IPS-18c (cell line): ENCODE results near the gene MRTO4.
"Not testable (repeated sequence)": the region's sequence is repeated elsewhere in the genome, so short reads cannot be mapped to it uniquely, and the experiment has no call there.

Experiments
- H3K4me3 ChIP-seq: 2 replicates; pipeline ENCODE4 v1.7.0; 2013; ENCODE audit warnings: low read depth, mild to moderate bottlenecking, low read length, moderate library complexity; ENCODE audit not compliant: insufficient read depth
- H3K9me3 ChIP-seq: one replicate; pipeline ENCODE4 v1.6.1; 2013; ENCODE audit warnings: mild to moderate bottlenecking, low read length, moderate library complexity; ENCODE audit not compliant: control insufficient read depth, insufficient read depth

Gene MRTO4

GRCh38 chr1:19288324-19289241 is 37.0 kb downstream of the MRTO4 start, which contains the start of gene AKR7A3:
Gene AKR7A3, minus strand, starts transcription at chr1:19288770. Its CDS starts 61 bp downstream, at chr1:19288709.
- not testable (repeated sequence) for H3K9me3 ChIP-seq
- peak within 1 kb of the TSS; percentile 40 for H3K4me3 ChIP-seq

DNA sequence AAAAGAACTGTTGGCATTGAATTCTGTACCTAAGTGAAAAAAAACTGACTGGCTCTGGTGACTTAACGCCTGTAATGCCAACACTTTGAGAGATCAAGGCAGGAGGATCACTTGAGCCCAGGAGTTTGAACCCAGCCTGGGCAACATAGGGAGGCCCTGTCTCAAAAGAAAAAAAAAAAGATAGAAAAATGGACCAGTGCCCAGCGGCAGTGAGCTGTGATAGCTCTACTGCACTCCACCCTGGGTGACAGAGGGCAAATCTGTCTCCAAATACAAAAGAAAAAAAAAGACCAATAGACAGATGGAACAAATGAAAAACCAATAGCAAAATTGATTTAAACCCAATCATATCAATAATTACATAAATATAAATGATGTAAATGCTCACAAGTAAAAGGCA is 37.6 kb downstream of the MRTO4 start:
- peaks cover under 1% of the 10 kb centered on the region for H3K9me3 ChIP-seq
- peak overlapping the region; percentile 40; the same call in 1 of the 2 replicates for H3K4me3 ChIP-seq

GRCh38 chr1:19294638-19295037 is 43.0 kb downstream of the MRTO4 start:
- H3K4me3 ChIP-seq: peak overlapping the region; percentile 31; the same call in 1 of the 2 replicates
- H3K9me3 ChIP-seq: peaks cover 7% of the 10 kb centered on the region

- no peak overlapping the region for H3K4me3 ChIP-seq
- no peaks in the 10 kb centered on the region for H3K9me3 ChIP-seq
Measured at GRCh38 chr1:19300211-19300610, 48.6 kb downstream of the MRTO4 start.

DNA sequence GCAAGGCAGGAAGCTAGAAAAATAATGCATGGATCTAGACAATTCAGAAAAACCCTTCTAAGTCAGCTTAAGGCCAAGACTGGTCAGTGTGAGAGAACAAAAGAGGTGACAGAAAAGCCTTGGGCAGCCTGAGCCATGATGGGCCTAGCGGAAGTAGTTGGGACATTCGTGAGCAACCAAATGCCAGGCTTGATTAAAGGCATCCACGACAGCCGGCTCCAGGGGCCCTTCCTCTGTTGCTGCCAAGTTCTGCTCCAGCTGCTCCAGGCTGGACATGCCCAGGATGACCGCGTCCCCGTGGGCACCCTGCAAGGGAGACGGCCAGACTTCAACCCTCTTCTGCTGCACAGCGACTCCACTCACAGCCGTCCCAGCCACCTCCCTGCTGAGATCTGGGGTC is 52.5 kb downstream of the MRTO4 start:
- H3K9me3 ChIP-seq, H3K4me3 ChIP-seq: not testable (repeated sequence)

GRCh38 chr1:19305880-19306279 is 54.3 kb downstream of the MRTO4 start:
- no peak overlapping the region for H3K4me3 ChIP-seq
- H3K9me3 ChIP-seq: no peaks in the 10 kb centered on the region

DNA sequence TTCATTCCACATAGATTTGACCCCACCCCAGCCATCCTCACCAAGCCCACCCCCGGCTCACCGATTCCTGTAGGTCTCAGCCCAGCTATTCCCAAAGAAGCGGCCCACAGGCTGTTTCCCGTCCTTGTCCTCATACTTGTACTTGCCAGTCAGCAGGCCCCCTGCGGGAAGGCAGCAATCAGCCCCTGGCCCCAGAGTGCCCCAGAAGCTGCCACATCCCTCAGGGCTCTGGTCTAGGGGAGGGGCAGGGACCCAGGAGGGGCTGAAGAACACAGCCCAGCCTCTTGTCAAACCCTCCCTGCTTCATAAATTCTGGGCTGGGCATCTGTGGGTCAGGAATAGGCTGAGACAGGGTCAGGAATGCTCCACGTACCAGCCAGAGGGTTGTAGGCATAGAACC is 55.3 kb downstream of the MRTO4 start:
- H3K9me3 ChIP-seq: no peaks in the 10 kb centered on the region
- H3K4me3 ChIP-seq: no peak overlapping the region

DNA sequence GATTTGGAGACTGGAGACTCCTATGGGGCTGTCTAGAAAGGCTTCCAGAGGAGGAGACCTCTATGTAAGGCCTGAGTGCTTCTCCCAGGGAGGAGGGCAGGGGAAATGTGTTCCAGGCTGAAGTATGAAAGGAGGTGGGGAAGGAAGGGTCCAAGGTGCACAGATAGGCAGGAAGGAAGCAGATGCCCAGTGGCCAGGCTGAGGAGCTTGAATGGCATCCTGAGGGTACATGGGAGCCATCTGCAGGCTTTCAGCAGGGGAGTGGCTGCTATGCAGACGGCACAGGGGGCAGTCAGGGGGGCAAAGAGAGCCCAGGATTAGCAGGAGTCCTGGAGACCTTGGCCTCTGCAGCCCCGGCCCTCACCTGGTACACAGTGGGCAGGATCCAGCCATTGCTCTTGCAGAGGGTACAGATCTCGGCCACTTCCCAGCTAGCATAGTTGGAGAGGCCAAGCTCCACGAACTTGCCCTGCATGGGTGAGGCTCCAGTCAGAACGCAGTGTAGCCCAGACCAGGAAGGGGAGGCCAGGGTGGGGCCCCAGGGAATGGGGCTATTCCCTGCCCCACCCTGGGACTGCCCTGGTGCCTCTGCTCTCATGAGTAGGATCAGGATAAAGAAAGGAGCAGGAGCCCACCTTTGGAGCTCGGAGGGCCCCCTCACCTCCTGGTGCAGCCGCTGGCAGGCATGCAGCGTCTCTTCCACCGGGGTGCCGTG is 56.3 kb downstream of the MRTO4 start:
- no peaks in the 10 kb centered on the region for H3K9me3 ChIP-seq
- H3K4me3 ChIP-seq: no peak overlapping the region

- Histone ChIP-seq H3K4me3 (no peak overlapping the region), H3K9me3 (no peaks in the 10 kb centered on the region)
Measured at GRCh38 chr1:19308509-19308907, 56.9 kb downstream of the MRTO4 start.

- H3K4me3 ChIP-seq: no peak overlapping the region
- H3K9me3 ChIP-seq: no peaks in the 10 kb centered on the region
Measured at GRCh38 chr1:19309123-19309813, 57.7 kb downstream of the MRTO4 start.
